Breast epithelium (tissue), 4 donors: ENCODE results near the gene PRICKLE4. TPM values are rescaled to one million over a fixed set of nuclear protein-coding genes. Genes with fewer than 3 reads are reported as not detected.

ENCODE experiments used
- DNase-seq, 2 donors: peaks; one replicate each; pipeline ENCODE4 v3.0.0-alpha.2; 2019; ENCODE audit warnings: low spot score in 2 of 2
- H3K27ac ChIP-seq, 2 donors: fragments of 200-600 bp; sonication (generic) in 1 of 2; one replicate each; pipeline ENCODE4 v1.5.1; 2016 to 2019; ENCODE audit warnings: mild to moderate bottlenecking in 1 of 2
- H3K27me3 ChIP-seq, 2 donors: fragments of 200-600 bp; sonication (generic) in 1 of 2; one replicate each; pipeline versions ENCODE4 v1.5.1 to v1.6.0; 2017 to 2019; ENCODE audit warnings: control low read depth in 1 of 2, mild to moderate bottlenecking in 1 of 2
- H3K36me3 ChIP-seq: fragments of 200-600 bp; one replicate; pipeline ENCODE4 v1.5.1; 2019
- H3K4me1 ChIP-seq, 2 donors: fragments of 200-600 bp; sonication (generic); one replicate each; pipeline ENCODE4 v1.5.1; 2016 to 2019; ENCODE audit warnings: control low read depth in 1 of 2
- H3K4me3 ChIP-seq, 3 donors: fragments of 200-600 bp; sonication (generic); 1 replicate in 2 of 3; 2 replicates in 1 of 3; pipeline ENCODE4 v1.5.1; 2016 to 2019; ENCODE audit warnings: mild to moderate bottlenecking in 3 of 3, moderate library complexity in 2 of 3
- H3K9me3 ChIP-seq, 2 donors: fragments of 200-600 bp; sonication (generic) in 1 of 2; one replicate each; pipeline ENCODE4 v1.5.1; 2016 to 2019; ENCODE audit warnings: control low read depth in 1 of 2
- CTCF ChIP-seq, 3 donors: fragments of 450-650 bp; IDR thresholded peaks; one replicate each; pipeline ENCODE4 v1.5.1; 2016 to 2017; ENCODE audit warnings: antibody characterized with exemption in 3 of 3, mild to moderate bottlenecking in 3 of 3, moderate library complexity in 3 of 3
- POLR2A ChIP-seq: fragments of 450-650 bp; IDR thresholded peaks from one replicate; pipeline ENCODE4 v1.6.1; 2016; ENCODE audit warnings: antibody characterized with exemption, mild to moderate bottlenecking, moderate library complexity
- POLR2AphosphoS5 ChIP-seq, 3 donors: sonication (generic); formaldehyde crosslinking; IDR thresholded peaks; one replicate each; pipeline ENCODE4 v1.6.1; 2017; ENCODE audit warnings: antibody characterized with exemption in 3 of 3
- intact Hi-C: fragments of 100-400 bp; cut with DNase I; formaldehyde crosslinking; loops from one replicate; pipeline ENCODE4 v1.15.1; 2023; ENCODE audit warnings: low total_unique reads
- total RNA-seq, 3 donors: library from RNA; depleted of rRNA; stranded (reverse); fragments of >200 nt; gene quantifications; one replicate each; pipeline ENCODE4 v1.1.0, GENCODE V29; 2016

PRICKLE4 gene
- total RNA-seq, 3 donors from 2014 or later = 0.80 to 5.3 (median 3.3) TPM

DNA sequence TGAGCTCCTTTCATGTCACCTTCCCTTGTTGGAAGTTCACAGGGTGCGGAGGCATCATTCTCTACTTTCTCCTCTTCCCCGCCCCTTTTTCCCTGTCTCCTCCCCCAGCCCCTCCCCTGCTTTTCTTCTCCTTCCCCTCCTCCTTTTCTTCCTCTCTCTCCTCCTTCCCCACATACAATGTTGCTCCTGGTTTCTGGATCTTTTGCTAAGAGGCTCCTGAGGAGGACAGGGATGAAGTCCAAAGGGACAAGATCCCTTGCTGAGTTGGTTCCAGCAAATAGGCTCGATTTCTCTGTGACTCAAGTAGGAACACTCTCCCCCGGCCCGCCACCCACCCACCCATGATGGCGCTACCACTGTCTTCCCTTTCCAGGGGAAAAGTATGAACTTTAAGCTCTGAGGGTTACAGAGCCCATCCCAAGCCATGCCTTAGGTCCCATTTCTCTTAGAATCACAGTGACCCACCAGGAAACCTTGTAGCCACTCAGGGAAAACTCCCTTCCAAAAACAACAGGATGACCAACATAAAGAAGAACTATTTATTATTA, 44.3 kb upstream of the PRICKLE4 start:
- Histone ChIP-seq H3K36me3 (no peaks in the 10 kb centered on the region), H3K4me1 (peaks cover 0 to 14% of the 10 kb centered on the region in 2 donors), H3K4me3 (no peak overlapping the region), H3K27ac (no peak overlapping the region), H3K9me3 (no peaks in the 10 kb centered on the region), H3K27me3 (no peaks in the 10 kb centered on the region)
- no peak for DNase-seq
- no peak for TF ChIP-seq POLR2AphosphoS5 (IDR thresholded peaks at IDR 0.05)
- TF ChIP-seq POLR2A = no peak
- TF ChIP-seq CTCF (IDR thresholded peaks at IDR 0.05) = no peak
- intact Hi-C loops = no loop called here

GRCh38 chr6:41736800-41737555, 43.6 kb upstream of the PRICKLE4 start:
- intact Hi-C loops = no loop called here
- H3K36me3 ChIP-seq = no peaks in the 10 kb centered on the region
- H3K9me3 ChIP-seq = no peaks in the 10 kb centered on the region
- H3K27me3 ChIP-seq = no peaks in the 10 kb centered on the region
- no peak overlapping the region for H3K4me3 ChIP-seq
- peaks cover 0 to 14% of the 10 kb centered on the region in 2 donors for H3K4me1 ChIP-seq
- no peak for DNase-seq
- no peak overlapping the region for H3K27ac ChIP-seq
- TF ChIP-seq POLR2A (no peak), CTCF (IDR thresholded peaks at IDR 0.05) (no peak), POLR2AphosphoS5 (IDR thresholded peaks at IDR 0.05) (no peak)

DNA sequence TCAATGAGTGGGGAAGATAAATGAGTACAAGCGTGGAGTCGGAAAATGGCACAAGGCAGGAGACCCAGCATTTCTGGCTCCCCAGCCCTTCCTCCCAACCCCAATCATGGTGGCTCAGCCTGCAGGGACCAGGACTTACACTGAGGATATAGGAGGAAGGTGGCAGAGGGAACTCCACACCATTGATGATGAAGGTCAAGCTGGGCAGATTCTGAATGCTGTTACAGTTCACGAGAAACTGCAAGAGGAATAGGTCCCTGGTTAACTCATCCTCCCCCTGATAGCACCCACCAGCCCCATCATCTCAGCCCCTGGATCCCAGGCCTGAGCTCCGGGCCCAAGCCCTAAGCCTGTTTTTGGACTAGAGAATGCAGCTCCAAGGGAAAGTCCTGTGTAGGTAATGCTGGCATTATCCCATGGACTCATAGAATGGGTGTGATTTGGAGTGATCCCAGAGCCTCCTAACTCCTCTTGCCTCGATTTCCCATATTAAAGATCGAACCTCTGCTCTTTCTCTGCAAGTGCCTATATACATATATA, 42.9 kb upstream of the PRICKLE4 start:
- no peaks in the 10 kb centered on the region for H3K9me3 ChIP-seq
- no peaks in the 10 kb centered on the region for H3K36me3 ChIP-seq
- H3K27me3 ChIP-seq = no peaks in the 10 kb centered on the region
- intact Hi-C loops = no loop called here
- no peak for TF ChIP-seq POLR2A
- no peak for TF ChIP-seq CTCF (IDR thresholded peaks at IDR 0.05)
- no peak for TF ChIP-seq POLR2AphosphoS5 (IDR thresholded peaks at IDR 0.05)
- no peak overlapping the region for H3K27ac ChIP-seq
- no peak for DNase-seq
- no peak overlapping the region for H3K4me3 ChIP-seq
- peaks cover 0 to 10% of the 10 kb centered on the region in 2 donors for H3K4me1 ChIP-seq

- no peak overlapping the region for H3K27ac ChIP-seq
- H3K27me3 ChIP-seq = no peaks in the 10 kb centered on the region
- DNase-seq = no peak
- no peak overlapping the region for H3K4me3 ChIP-seq
- no peaks in the 10 kb centered on the region for H3K4me1 ChIP-seq
- intact Hi-C loops = no loop called here
- no peaks in the 10 kb centered on the region for H3K9me3 ChIP-seq
- no peak for TF ChIP-seq POLR2A
- no peak for TF ChIP-seq CTCF (IDR thresholded peaks at IDR 0.05)
- no peaks in the 10 kb centered on the region for H3K36me3 ChIP-seq
Measured at GRCh38 chr6:41739041-41739440, 41.5 kb upstream of the PRICKLE4 start.
